ENCODE measurements around the gene CDC42SE2. TPM values are rescaled to one million over a fixed set of nuclear protein-coding genes. Genes with fewer than 3 reads are reported as not detected.

Gene CDC42SE2
- total RNA-seq, 1 donor from 2014 or later, result 24.1 TPM

GRCh38 chr5:131229623-131230022, 34.2 kb upstream of the CDC42SE2 start:
- H3K36me3 Mint-ChIP-seq (ENCODE audit: low read depth, unreplicated experiment), result no peaks in the 10 kb centered on the region
- no peaks in the 10 kb centered on the region for H3K36me3 ChIP-seq (ENCODE audit: insufficient read depth, low read length)
- FAIRE-seq (no peak), DNase-seq (ENCODE audit: low read depth) (no peak)
- no peaks in the 10 kb centered on the region for H3K4me1 ChIP-seq (ENCODE audit: insufficient read depth, low read length)
- no peaks in the 10 kb centered on the region for H3K79me2 ChIP-seq (ENCODE audit: insufficient read depth, low read length)
- no peak overlapping the region for H3K4me3 Mint-ChIP-seq (ENCODE audit: unreplicated experiment)
- H3K27me3 ChIP-seq (ENCODE audit: insufficient read depth, low read length), result no peaks in the 10 kb centered on the region
- H3K27ac ChIP-seq (ENCODE audit: low read depth, low read length), result no peak overlapping the region
- H3K27me3 Mint-ChIP-seq (ENCODE audit: low read depth, unreplicated experiment), result no peaks in the 10 kb centered on the region
- H3K9me3 Mint-ChIP-seq (ENCODE audit: unreplicated experiment), result no peaks in the 10 kb centered on the region
- H4K20me1 ChIP-seq (ENCODE audit: insufficient read depth, low read length), result no peaks in the 10 kb centered on the region
- H3K9ac ChIP-seq (ENCODE audit: low read length), result no peak overlapping the region
- H3K4me1 Mint-ChIP-seq (ENCODE audit: low read depth, unreplicated experiment), result no peaks in the 10 kb centered on the region
- TF ChIP-seq EZH2 (IDR thresholded peaks at IDR 0.05; ENCODE audit: insufficient read depth, low read length) (no peak), CTCF (IDR thresholded peaks at IDR 0.05; ENCODE audit: insufficient read depth, low read depth, low read length) (no peak)
- no peak overlapping the region for H3K4me3 ChIP-seq (ENCODE audit: insufficient read depth, low read depth, low read length)
- H3K9me3 ChIP-seq (ENCODE audit: insufficient read depth, low read depth, low read length), result no peaks in the 10 kb centered on the region
- no peak overlapping the region for H2AFZ ChIP-seq (ENCODE audit: low read depth, low read length)
- H3K4me2 ChIP-seq (ENCODE audit: low read length), result no peak overlapping the region
- no peak overlapping the region for H3K27ac Mint-ChIP-seq (ENCODE audit: unreplicated experiment)

- Mint-ChIP-seq H3K4me1 (ENCODE audit: low read depth, unreplicated experiment) (no peaks in the 10 kb centered on the region), H3K36me3 (ENCODE audit: low read depth, unreplicated experiment) (no peaks in the 10 kb centered on the region), H3K4me3 (ENCODE audit: unreplicated experiment) (no peak overlapping the region), H3K27me3 (ENCODE audit: low read depth, unreplicated experiment) (no peaks in the 10 kb centered on the region), H3K9me3 (ENCODE audit: unreplicated experiment) (no peaks in the 10 kb centered on the region), H3K27ac (ENCODE audit: unreplicated experiment) (no peak overlapping the region)
- no peaks in the 10 kb centered on the region for H3K36me3 ChIP-seq (ENCODE audit: insufficient read depth, low read length)
- no peak overlapping the region for H3K27ac ChIP-seq (ENCODE audit: low read depth, low read length)
- H3K9me3 ChIP-seq (ENCODE audit: insufficient read depth, low read depth, low read length), result no peaks in the 10 kb centered on the region
- H3K4me3 ChIP-seq (ENCODE audit: insufficient read depth, low read depth, low read length), result no peak overlapping the region
- H3K4me1 ChIP-seq (ENCODE audit: insufficient read depth, low read length), result no peaks in the 10 kb centered on the region
- H3K27me3 ChIP-seq (ENCODE audit: insufficient read depth, low read length), result no peaks in the 10 kb centered on the region
- no peak overlapping the region for H3K4me2 ChIP-seq (ENCODE audit: low read length)
- TF ChIP-seq CTCF (IDR thresholded peaks at IDR 0.05; ENCODE audit: insufficient read depth, low read depth, low read length) (no peak), EZH2 (IDR thresholded peaks at IDR 0.05; ENCODE audit: insufficient read depth, low read length) (no peak)
- FAIRE-seq (no peak), DNase-seq (ENCODE audit: low read depth) (no peak)
- no peaks in the 10 kb centered on the region for H4K20me1 ChIP-seq (ENCODE audit: insufficient read depth, low read length)
- H3K79me2 ChIP-seq (ENCODE audit: insufficient read depth, low read length), result no peaks in the 10 kb centered on the region
- no peak overlapping the region for H2AFZ ChIP-seq (ENCODE audit: low read depth, low read length)
- H3K9ac ChIP-seq (ENCODE audit: low read length), result no peak overlapping the region
Measured at GRCh38 chr5:131230406-131230805, 33.4 kb upstream of the CDC42SE2 start.

DNA sequence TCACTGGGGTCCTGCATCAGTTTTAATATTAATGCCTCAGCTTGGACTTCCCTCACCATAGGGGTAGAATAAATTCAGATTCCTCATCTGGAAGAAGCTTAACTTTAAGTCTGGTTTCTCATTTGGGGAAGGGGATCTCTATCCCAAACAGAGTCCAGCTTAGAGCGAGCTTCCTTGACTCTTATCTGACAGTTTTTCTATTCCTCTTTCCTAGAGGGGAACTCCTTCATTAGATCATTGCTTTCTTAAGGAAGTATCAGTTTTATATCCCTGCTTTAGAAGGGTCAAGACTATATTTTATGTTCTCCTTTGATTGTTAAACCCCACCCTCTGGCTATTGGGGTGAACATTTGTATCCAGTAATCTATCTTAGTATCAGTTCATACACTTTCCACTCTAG, 24.2 kb upstream of the CDC42SE2 start:
- no peaks in the 10 kb centered on the region for H3K36me3 Mint-ChIP-seq (ENCODE audit: low read depth, unreplicated experiment)
- H3K4me1 Mint-ChIP-seq (ENCODE audit: low read depth, unreplicated experiment), result peaks cover 2% of the 10 kb centered on the region
- no peak overlapping the region for H3K4me3 Mint-ChIP-seq (ENCODE audit: unreplicated experiment)
- no peak overlapping the region for H3K4me3 ChIP-seq (ENCODE audit: insufficient read depth, low read depth, low read length)
- H3K27me3 ChIP-seq (ENCODE audit: insufficient read depth, low read length), result no peaks in the 10 kb centered on the region
- H3K27ac ChIP-seq (ENCODE audit: low read depth, low read length), result no peak overlapping the region
- DNase-seq (ENCODE audit: low read depth) (no peak), FAIRE-seq (no peak)
- H3K9ac ChIP-seq (ENCODE audit: low read length), result no peak overlapping the region
- no peak overlapping the region for H2AFZ ChIP-seq (ENCODE audit: low read depth, low read length)
- no peaks in the 10 kb centered on the region for H3K79me2 ChIP-seq (ENCODE audit: insufficient read depth, low read length)
- no peak for TF ChIP-seq CTCF (IDR thresholded peaks at IDR 0.05; ENCODE audit: insufficient read depth, low read depth, low read length)
- no peak for TF ChIP-seq EZH2 (IDR thresholded peaks at IDR 0.05; ENCODE audit: insufficient read depth, low read length)
- H3K9me3 ChIP-seq (ENCODE audit: insufficient read depth, low read depth, low read length), result no peaks in the 10 kb centered on the region
- H3K36me3 ChIP-seq (ENCODE audit: insufficient read depth, low read length), result no peaks in the 10 kb centered on the region
- H3K27ac Mint-ChIP-seq (ENCODE audit: unreplicated experiment), result no peak overlapping the region
- peaks cover 8% of the 10 kb centered on the region for H3K4me1 ChIP-seq (ENCODE audit: insufficient read depth, low read length)
- H4K20me1 ChIP-seq (ENCODE audit: insufficient read depth, low read length), result no peaks in the 10 kb centered on the region
- H3K9me3 Mint-ChIP-seq (ENCODE audit: unreplicated experiment), result no peaks in the 10 kb centered on the region
- H3K27me3 Mint-ChIP-seq (ENCODE audit: low read depth, unreplicated experiment), result no peaks in the 10 kb centered on the region
- no peak overlapping the region for H3K4me2 ChIP-seq (ENCODE audit: low read length)
